Epidermal melanocyte (primary cell): ENCODE measurements around the gene ARHGAP24.
"Not testable (repeated sequence)": the region's sequence is repeated elsewhere in the genome, so short reads cannot be mapped to it uniquely, and the experiment has no call there.

Source experiments
- DNase-seq: peaks from one replicate; pipeline ENCODE4 v3.0.0; 2011; ENCODE audit warnings: low spot score; ENCODE audit not compliant: insufficient read length

ARHGAP24 gene

GRCh38 chr4:85644061-85644460 is 169.1 kb downstream of the ARHGAP24 start:
- DNase-seq = no peak

- DNase-seq = no peak
Measured at GRCh38 chr4:85650908-85651307, 176.0 kb downstream of the ARHGAP24 start.

- no peak for DNase-seq
Measured at GRCh38 chr4:85656759-85657505, 182.0 kb downstream of the ARHGAP24 start.

GRCh38 chr4:85658766-85659439 is 184.0 kb downstream of the ARHGAP24 start:
- DNase-seq = no peak

GRCh38 chr4:85659610-85660218 is 184.8 kb downstream of the ARHGAP24 start:
- no peak for DNase-seq

GRCh38 chr4:85666625-85667024 is 191.7 kb downstream of the ARHGAP24 start:
- not testable (repeated sequence) for DNase-seq

- no peak for DNase-seq
Measured at GRCh38 chr4:85669204-85669603, 194.3 kb downstream of the ARHGAP24 start.

GRCh38 chr4:85669992-85670548 is 195.1 kb downstream of the ARHGAP24 start:
- no peak for DNase-seq

GRCh38 chr4:85671120-85671519 is 196.2 kb downstream of the ARHGAP24 start:
- no peak for DNase-seq

GRCh38 chr4:85672116-85672515 is 197.2 kb downstream of the ARHGAP24 start:
- DNase-seq = peak; percentile 20

- DNase-seq = no peak
Measured at GRCh38 chr4:85672959-85673358, 198.0 kb downstream of the ARHGAP24 start.

- no peak for DNase-seq
Measured at GRCh38 chr4:85673540-85673939, 198.6 kb downstream of the ARHGAP24 start.

- no peak for DNase-seq
Measured at GRCh38 chr4:85675076-85676049, 200.4 kb downstream of the ARHGAP24 start.

- DNase-seq = no peak
Measured at GRCh38 chr4:85676050-85676425, 201.1 kb downstream of the ARHGAP24 start.

- no peak for DNase-seq
Measured at GRCh38 chr4:85676850-85677590, 202.1 kb downstream of the ARHGAP24 start.

- DNase-seq = peak; percentile 81
Measured at GRCh38 chr4:85681221-85681657, 206.3 kb downstream of the ARHGAP24 start.

GRCh38 chr4:85681921-85682320 is 207.0 kb downstream of the ARHGAP24 start:
- no peak for DNase-seq

- DNase-seq = no peak
Measured at GRCh38 chr4:85682391-85682790, 207.4 kb downstream of the ARHGAP24 start.

- no peak for DNase-seq
Measured at GRCh38 chr4:85684676-85685075, 209.7 kb downstream of the ARHGAP24 start.

GRCh38 chr4:85686398-85686797 is 211.4 kb downstream of the ARHGAP24 start:
- DNase-seq = no peak
